HepG2 (cell line): ENCODE data around the gene NSMF. TPM values are rescaled to one million over a fixed set of nuclear protein-coding genes. Genes with fewer than 3 reads are reported as not detected.
A peak's percentile ranks its signal among the peaks of the same experiment; 100 is the strongest.

Experiments used
- AHR ChIP-seq: IDR thresholded peaks from 2 replicates; pipeline ENCODE4 v1.6.1; 2018; ENCODE audit warnings: missing genetic modification reagents, missing compliant biosample characterization
- ATAD3A ChIP-seq: sonication (generic); formaldehyde crosslinking; IDR thresholded peaks from 2 replicates; pipeline ENCODE4 v1.4.0; 2020; ENCODE audit warnings: missing genetic modification reagents
- BCLAF1 ChIP-seq: fragments of 450-650 bp; IDR thresholded peaks from 2 replicates; pipeline ENCODE4 v1.6.1; 2017; ENCODE audit warnings: mild to moderate bottlenecking
- BHLHE40 ChIP-seq: IDR thresholded peaks from 2 replicates; pipeline ENCODE4 v1.6.1; 2011; ENCODE audit warnings: low read length, improper control_type of control experiment
- BORCS8-MEF2B ChIP-seq: sonication (generic); formaldehyde crosslinking; IDR thresholded peaks from 2 replicates; pipeline ENCODE4 v1.8.0; 2022; ENCODE audit warnings: mild to moderate bottlenecking, missing genetic modification reagents
- DMAP1 ChIP-seq: IDR thresholded peaks from 2 replicates; pipeline ENCODE4 v1.6.1; 2016
- EZH2 ChIP-seq: conservative IDR thresholded peaks from 2 replicates; pipeline ENCODE4 v1.6.1; 2012; ENCODE audit warnings: mild to moderate bottlenecking, low read depth, low read length, moderate library complexity
- HOXA5 ChIP-seq: sonication (generic); formaldehyde crosslinking; IDR thresholded peaks from 2 replicates; pipeline ENCODE4 v1.4.0; 2020; ENCODE audit warnings: missing genetic modification reagents
- KDM3A ChIP-seq: IDR thresholded peaks from 2 replicates; pipeline ENCODE4 v1.6.1; 2018; ENCODE audit warnings: low read depth, missing compliant biosample characterization
- PLSCR1 ChIP-seq: sonication (generic); formaldehyde crosslinking; IDR thresholded peaks from 2 replicates; pipeline ENCODE4 v1.5.0; 2020; ENCODE audit warnings: missing genetic modification reagents, mild to moderate bottlenecking, borderline replicate concordance
- POLR2AphosphoS5 ChIP-seq: IDR thresholded peaks from 2 replicates; pipeline ENCODE4 v1.6.1; 2012; ENCODE audit warnings: low read depth, low read length
- RFX3 ChIP-seq: IDR thresholded peaks from 2 replicates; pipeline ENCODE4 v1.6.1; 2016; ENCODE audit warnings: missing biosample characterization, missing genetic modification reagents
- RXRB ChIP-seq: IDR thresholded peaks from 2 replicates; pipeline ENCODE4 v1.6.1; 2016; ENCODE audit warnings: borderline replicate concordance, missing genetic modification reagents, missing compliant biosample characterization
- STAG1 ChIP-seq: sonication (generic); formaldehyde crosslinking; IDR thresholded peaks from 2 replicates; pipeline ENCODE4 v1.4.0; 2020; ENCODE audit warnings: missing genetic modification reagents
- TFE3 ChIP-seq: IDR thresholded peaks from 2 replicates; pipeline ENCODE4 v1.6.1; 2016
- THYN1 ChIP-seq: sonication (generic); formaldehyde crosslinking; IDR thresholded peaks from 2 replicates; pipeline ENCODE4 v1.8.1; 2023; ENCODE audit warnings: low read depth, mild to moderate bottlenecking, moderate library complexity, missing genetic modification reagents, borderline replicate concordance
- U2AF1 ChIP-seq: fragments of 200-400 bp; formaldehyde crosslinking; optimal IDR thresholded peaks from 2 replicates; pipeline ENCODE3; 2017; ENCODE audit warnings: mild to moderate bottlenecking, low read depth, low read length
- XRCC5 ChIP-seq: fragments of 200-400 bp; formaldehyde crosslinking; optimal IDR thresholded peaks from 2 replicates; pipeline ENCODE3; 2017; ENCODE audit warnings: mild to moderate bottlenecking, low read length
- ZFY ChIP-seq: sonication (generic); formaldehyde crosslinking; IDR thresholded peaks from 2 replicates; pipeline ENCODE4 v1.4.0; 2020; ENCODE audit warnings: missing genetic modification reagents
- ZNF121 ChIP-seq: sonication (generic); formaldehyde crosslinking; IDR thresholded peaks from 2 replicates; pipeline ENCODE4 v1.5.0; 2020; ENCODE audit warnings: mild to moderate bottlenecking, missing genetic modification reagents
- ZNF230 ChIP-seq: sonication (generic); formaldehyde crosslinking; IDR thresholded peaks from 2 replicates; pipeline ENCODE4 v1.4.0; 2020; ENCODE audit warnings: mild to moderate bottlenecking, missing genetic modification reagents
- ZNF24 ChIP-seq: fragments of 450-650 bp; IDR thresholded peaks from 2 replicates; pipeline ENCODE4 v1.6.1; 2017; ENCODE audit warnings: antibody characterized with exemption, mild to moderate bottlenecking
- ZNF260 ChIP-seq: sonication (generic); formaldehyde crosslinking; IDR thresholded peaks from 2 replicates; pipeline ENCODE4 v1.4.0; 2020; ENCODE audit warnings: missing genetic modification reagents, low read depth, mild to moderate bottlenecking, borderline replicate concordance
- ZNF331 ChIP-seq: sonication (generic); formaldehyde crosslinking; IDR thresholded peaks from 2 replicates; pipeline ENCODE4 v1.4.0; 2020; ENCODE audit warnings: missing genetic modification reagents
- ZNF552 ChIP-seq: sonication (generic); formaldehyde crosslinking; IDR thresholded peaks from 2 replicates; pipeline ENCODE4 v1.9.0; 2022; ENCODE audit warnings: missing genetic modification reagents, mild to moderate bottlenecking, borderline replicate concordance
- ZNF607 ChIP-seq: sonication (generic); formaldehyde crosslinking; IDR thresholded peaks from 2 replicates; pipeline ENCODE4 v1.5.1; 2020; ENCODE audit warnings: missing genetic modification reagents, mild to moderate bottlenecking, borderline replicate concordance
- ZNF670 ChIP-seq: sonication (generic); formaldehyde crosslinking; IDR thresholded peaks from 2 replicates; pipeline ENCODE4 v1.8.0; 2022; ENCODE audit warnings: mild to moderate bottlenecking, missing genetic modification reagents, borderline replicate concordance
- ZNF777 ChIP-seq: sonication (generic); formaldehyde crosslinking; IDR thresholded peaks from 2 replicates; pipeline ENCODE4 v1.4.0; 2020; ENCODE audit warnings: missing genetic modification reagents
- polyA plus RNA-seq, 8 experiments: library from polyadenylated mRNA; depleted of rRNA in 3 of 8; stranded (reverse) in 7 of 8; unstranded in 1 of 8; fragments of >200 nt; fragmentation: Illumina TruSeq in 4 of 8; extraction: Trizol in 4 of 8; gene quantifications; 2 replicates each; pipeline versions ENCODE4 v1.2.1 to v1.2.3, GENCODE V29; 2011 to 2016; ENCODE audit warnings: low read depth in 4 of 8, missing spikeins in 1 of 8, mixed read lengths in 1 of 8; ENCODE audit not compliant: insufficient read depth in 1 of 8
- total RNA-seq, 5 experiments: library from RNA; depleted of rRNA; stranded (reverse); fragments of >200 nt; fragmentation: Illumina TruSeq; extraction: Trizol; gene quantifications; 2 replicates each; pipeline ENCODE4 v1.2.3, GENCODE V29; 2016; ENCODE audit warnings: low read depth in 1 of 5

NSMF gene
- total and polyA plus RNA-seq, 2 of the 13 experiments (the other 11 are each of a cell fraction or from before 2014, with no cell fraction given), result 44.3 to 183 TPM

GRCh38 chr9:137454597-137455358, 4.4 kb downstream of the NSMF start (continued):
- TF ChIP-seq AHR (CRISPR knock-in tag), result peak; percentile 64
- peak; percentile 40; the same call in 1 of the 2 replicates for TF ChIP-seq KDM3A
- peak; percentile 94 for TF ChIP-seq ZNF552
- peak; percentile 82; the same call in 1 of the 2 replicates for TF ChIP-seq ZNF230 (CRISPR knock-in tag)
- TF ChIP-seq ZFY (CRISPR knock-in tag), result peak; percentile 81
- no peak for TF ChIP-seq PLSCR1 (CRISPR knock-in tag)
- TF ChIP-seq BHLHE40, result peak; percentile 89
- TF ChIP-seq POLR2AphosphoS5, result no peak
- no peak for TF ChIP-seq ATAD3A
- TF ChIP-seq ZNF777 (CRISPR knock-in tag), result no peak
- no peak for TF ChIP-seq EZH2
- peak; percentile 67; the same call in 1 of the 2 replicates for TF ChIP-seq ZNF670 (CRISPR knock-in tag)
- TF ChIP-seq BCLAF1, result no peak
- TF ChIP-seq ZNF260 (CRISPR knock-in tag), result no peak
- TF ChIP-seq RXRB (CRISPR knock-in tag), result peak; percentile 88
- peak; percentile 96 for TF ChIP-seq DMAP1 (CRISPR knock-in tag)
- TF ChIP-seq ZNF24, result no peak
- TF ChIP-seq ZNF121 (CRISPR knock-in tag), result 0 out of 2 replicates have a peak, but pooled peaks have one; percentile 68
- peak; percentile 92 for TF ChIP-seq TFE3
- peak; percentile 96 for TF ChIP-seq ZNF607 (CRISPR knock-in tag)
- no peak for TF ChIP-seq U2AF1
- 0 out of 2 replicates have a peak, but pooled peaks have one; percentile 26 for TF ChIP-seq ZNF331 (CRISPR knock-in tag)
- no peak for TF ChIP-seq RFX3 (CRISPR knock-in tag)
- peak; percentile 95 for TF ChIP-seq BORCS8-MEF2B
- TF ChIP-seq THYN1 (CRISPR knock-in tag), result no peak
- TF ChIP-seq STAG1 (CRISPR knock-in tag), result no peak
- TF ChIP-seq HOXA5 (CRISPR knock-in tag), result 0 out of 2 replicates have a peak, but pooled peaks have one; percentile 38
- no peak for TF ChIP-seq XRCC5
